ENCODE results near the gene CCDC14.
"Not testable (repeated sequence)": the region's sequence is repeated elsewhere in the genome, so short reads cannot be mapped to it uniquely, and the experiment has no call there.

DNA sequence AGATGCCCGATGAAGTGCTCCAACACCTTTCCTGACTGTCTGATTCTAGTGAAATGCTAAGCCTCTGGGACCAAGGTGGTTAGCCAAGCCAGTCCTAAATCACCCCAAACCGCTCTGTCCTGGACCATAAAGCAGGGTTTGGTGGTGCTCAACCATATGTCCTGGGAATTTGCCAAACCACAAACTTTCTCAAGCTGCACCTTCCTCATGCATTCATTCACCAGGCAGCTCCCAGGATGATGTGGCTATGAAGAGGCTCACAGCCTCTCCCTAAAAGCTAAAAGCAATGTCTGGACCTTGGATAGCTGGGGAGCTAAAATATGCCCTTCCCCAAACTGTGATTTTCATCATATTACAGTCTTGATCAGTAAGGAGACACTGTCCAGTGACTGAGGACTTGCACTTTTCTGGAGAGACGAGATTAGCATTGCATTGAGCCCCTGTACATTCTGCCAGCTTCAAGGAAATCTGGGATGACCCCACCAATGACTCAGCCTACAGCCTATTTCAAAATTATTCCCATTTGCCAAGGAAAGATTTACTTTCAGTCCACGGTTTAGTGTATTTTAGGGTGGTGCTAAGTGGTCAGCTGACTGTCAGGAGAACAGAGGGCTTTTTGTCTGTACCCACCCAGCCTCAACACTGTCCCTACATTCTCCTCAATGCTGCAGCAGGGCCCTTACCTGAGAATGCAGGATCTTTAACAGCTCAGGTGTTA is 15.3 kb upstream of the CCDC14 start:
- TF ChIP-seq YY1 (IDR thresholded peaks at IDR 0.05; ENCODE audit: insufficient read depth, insufficient read length); ZNF274 (IDR thresholded peaks at IDR 0.05; ENCODE audit: low read depth, low read length): not testable (repeated sequence)
